HEK293T (cell line): ENCODE results near the gene MRFAP1.
"Not testable (repeated sequence)": the region's sequence is repeated elsewhere in the genome, so short reads cannot be mapped to it uniquely, and the experiment has no call there.

Experiments used
- CTCF ChIA-PET: fragments of 350-600 bp; formaldehyde crosslinking; extraction: SDS; loops from one replicate; lab custom pipeline; 2021; ENCODE audit warnings: antibody characterized with exemption, inconsistent platforms; lab: Yijun Ruan, JAX
- POLR2A ChIA-PET: fragments of 350-600 bp; formaldehyde crosslinking; extraction: SDS; loops from one replicate; lab custom pipeline; 2020; ENCODE audit warnings: antibody characterized with exemption, inconsistent platforms; lab: Yijun Ruan, JAX
- DNase-seq: peaks from one replicate; pipeline ENCODE4 v3.0.0; 2012; ENCODE audit warnings: mixed read lengths; ENCODE audit errors: extremely low spot score
- ARNT ChIP-seq: fragments of 450-650 bp; IDR thresholded peaks from 2 replicates; pipeline ENCODE4 v1.6.1; 2017; ENCODE audit warnings: mild to moderate bottlenecking
- BHLHE40 ChIP-seq: fragments of 450-650 bp; IDR thresholded peaks from 2 replicates; pipeline ENCODE4 v1.6.1; 2016; ENCODE audit warnings: mild to moderate bottlenecking, moderate library complexity, borderline replicate concordance
- CTBP1 ChIP-seq: fragments of 450-650 bp; IDR thresholded peaks from 2 replicates; pipeline ENCODE4 v1.6.1; 2016; ENCODE audit warnings: borderline replicate concordance
- ELF4 ChIP-seq: fragments of 450-650 bp; IDR thresholded peaks from 2 replicates; pipeline ENCODE4 v1.6.1; 2017; ENCODE audit warnings: antibody characterized with exemption
- FOXA1 ChIP-seq: fragments of 450-650 bp; IDR thresholded peaks from 2 replicates; pipeline ENCODE4 v1.6.1; 2016; ENCODE audit warnings: mild to moderate bottlenecking
- FOXK2 ChIP-seq: fragments of 450-650 bp; IDR thresholded peaks from 2 replicates; pipeline ENCODE4 v1.6.1; 2016; ENCODE audit warnings: mild to moderate bottlenecking
- FOXM1 ChIP-seq: fragments of 450-650 bp; IDR thresholded peaks from 2 replicates; pipeline ENCODE4 v1.6.1; 2017; ENCODE audit warnings: mild to moderate bottlenecking, borderline replicate concordance
- HDGF ChIP-seq: fragments of 450-650 bp; IDR thresholded peaks from 2 replicates; pipeline ENCODE4 v1.6.1; 2017; ENCODE audit warnings: antibody characterized with exemption, borderline replicate concordance
- L3MBTL2 ChIP-seq: fragments of 450-650 bp; conservative IDR thresholded peaks from 2 replicates; pipeline ENCODE4 v1.6.1; 2016; ENCODE audit warnings: mild to moderate bottlenecking
- LEF1 ChIP-seq: fragments of 450-650 bp; IDR thresholded peaks from 2 replicates; pipeline ENCODE4 v1.6.1; 2017; ENCODE audit warnings: mild to moderate bottlenecking, borderline replicate concordance
- NFRKB ChIP-seq: fragments of 450-650 bp; IDR thresholded peaks from 2 replicates; pipeline ENCODE4 v1.6.1; 2016; ENCODE audit warnings: mild to moderate bottlenecking, moderate library complexity
- PKNOX1 ChIP-seq: fragments of 450-650 bp; IDR thresholded peaks from 2 replicates; pipeline ENCODE4 v1.6.1; 2016
- SP1 ChIP-seq: fragments of 450-650 bp; IDR thresholded peaks from 2 replicates; pipeline ENCODE4 v1.6.1; 2017
- SUZ12 ChIP-seq: fragments of 450-650 bp; IDR thresholded peaks from 2 replicates; pipeline ENCODE4 v1.6.1; 2016; ENCODE audit warnings: mild to moderate bottlenecking
- TARDBP ChIP-seq: fragments of 450-650 bp; IDR thresholded peaks from 2 replicates; pipeline ENCODE4 v1.6.1; 2016
- ZNF384 ChIP-seq: fragments of 450-650 bp; IDR thresholded peaks from 2 replicates; pipeline ENCODE4 v1.6.1; 2016

The MRFAP1 gene

DNA sequence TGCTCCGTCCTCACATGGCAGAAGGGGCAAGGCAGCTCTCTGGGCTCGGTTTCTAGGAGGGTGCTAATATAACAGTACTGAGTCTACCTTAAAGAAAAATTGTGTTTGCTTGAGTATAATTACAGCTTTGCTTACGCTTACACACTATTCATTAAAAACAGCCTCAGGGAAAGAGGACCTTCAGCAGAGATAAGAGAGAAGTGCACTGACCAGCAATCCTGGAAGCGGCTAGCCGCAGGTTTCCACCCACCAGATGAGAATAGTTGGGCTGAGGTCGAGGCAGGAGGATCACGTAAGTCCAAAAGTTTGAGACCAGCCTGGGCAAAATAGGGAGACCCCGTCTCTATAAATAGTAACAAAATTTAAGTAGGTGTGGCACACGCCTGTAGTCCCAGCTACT is 15.2 kb upstream of the MRFAP1 start:
- ChIA-PET POLR2A (interaction anchor here (1.3 to 2.1 kb wide), 3 partner anchors 8 to 48 kb away, joined by 3 to 10 read pairs (median 7); a partner anchor contains a TSS), CTCF (interaction anchor here (1.1 to 1.4 kb wide), 2 partner anchors 32 to 374 kb away, joined by 3 read pairs; no protein-coding TSS in a partner anchor)
- TF ChIP-seq ARNT (no peak), HDGF (no peak), PKNOX1 (no peak), FOXK2 (no peak), NFRKB (no peak), TARDBP (no peak), SP1 (no peak), L3MBTL2 (no peak), FOXM1 (no peak), ZNF384 (no peak), CTBP1 (no peak), BHLHE40 (no peak), ELF4 (no peak)
- no peak for DNase-seq

DNA sequence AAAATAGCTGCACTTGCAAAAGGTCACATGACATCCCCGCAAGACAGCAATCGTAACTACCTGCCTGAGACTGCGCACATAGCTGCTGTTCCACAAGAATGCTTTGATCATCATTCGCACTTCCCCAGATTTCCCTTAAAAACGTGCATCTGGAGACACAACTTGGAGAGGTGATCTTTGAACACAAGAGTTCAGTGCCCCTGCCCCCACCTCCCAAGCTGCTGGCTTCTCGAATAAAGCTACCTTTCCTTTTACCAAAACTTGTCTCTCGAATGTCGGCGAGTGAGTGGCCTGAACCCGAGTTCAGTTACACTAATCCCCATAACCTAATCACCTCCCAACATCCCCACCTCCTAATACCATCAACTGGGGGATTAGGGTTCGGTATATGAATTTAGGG is 14.4 kb upstream of the MRFAP1 start:
- DNase-seq = no peak
- TF ChIP-seq FOXK2 (no peak), BHLHE40 (no peak), L3MBTL2 (no peak), CTBP1 (no peak), ARNT (no peak), ELF4 (no peak), PKNOX1 (no peak)
- ChIA-PET POLR2A (interaction anchor here (0.9 to 1.8 kb wide), 3 partner anchors 14 to 51 kb away, joined by 3 to 10 read pairs (median 3); partner anchors contain the start of gene MAN2B2), CTCF (interaction anchor here (0.6 to 1.4 kb wide), 3 partner anchors 33 to 375 kb away, joined by 3 read pairs; no protein-coding TSS in a partner anchor)

DNA sequence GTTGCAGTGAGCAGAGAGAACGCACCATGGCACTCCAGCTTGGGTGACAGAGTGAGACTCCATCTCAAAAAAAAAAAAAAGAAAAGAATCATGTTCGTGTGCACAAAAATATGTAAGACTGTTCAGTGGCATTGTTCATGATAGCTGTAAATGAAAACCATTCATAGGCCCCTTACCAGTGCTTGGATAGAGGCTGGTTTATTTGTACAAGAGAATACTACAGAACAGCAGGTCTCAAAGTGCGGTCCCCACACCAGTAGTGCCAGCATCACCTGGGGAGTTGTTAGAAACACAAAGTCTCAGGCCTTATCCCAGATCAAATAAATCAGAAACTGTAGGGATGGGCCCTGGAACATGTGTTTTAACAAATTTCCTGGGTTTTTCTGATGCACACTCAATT is 12.7 kb upstream of the MRFAP1 start:
- ChIA-PET CTCF (no interaction called here), POLR2A (no interaction called here)
- DNase-seq = no peak
- TF ChIP-seq FOXA1 (no peak), SP1 (no peak), ELF4 (no peak), CTBP1 (no peak), FOXK2 (no peak), NFRKB (no peak), HDGF (no peak), L3MBTL2 (no peak), BHLHE40 (no peak)

GRCh38 chr4:6628484-6628883 is 12.0 kb upstream of the MRFAP1 start:
- POLR2A ChIA-PET, DNase-seq, CTCF ChIA-PET: not testable (repeated sequence)

DNA sequence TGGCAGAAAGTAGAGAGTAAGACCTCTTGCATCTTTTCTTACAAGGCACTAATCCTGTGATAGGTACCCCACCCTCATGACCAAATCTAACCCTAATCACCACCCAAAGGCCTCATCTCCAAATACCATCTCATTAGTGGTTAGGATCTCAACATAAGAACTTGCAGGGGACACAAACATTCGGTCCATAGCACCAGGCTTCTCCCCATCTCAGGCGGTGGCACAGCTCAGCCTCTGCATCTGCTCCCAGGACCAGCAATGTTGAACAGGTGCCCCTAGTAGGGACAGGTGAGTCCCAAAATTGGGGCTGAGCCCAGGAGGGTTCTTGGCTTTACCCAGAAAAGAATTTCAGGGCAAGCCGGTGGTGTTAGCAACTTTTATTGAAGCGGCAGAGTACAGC is 8.4 kb upstream of the MRFAP1 start:
- POLR2A ChIA-PET = interaction anchor here (2.1 kb wide), 1 partner anchor 8 kb away, joined by 15 read pairs; the partner anchor contains the start of gene MRFAP1
- CTCF ChIA-PET = no interaction called here
- TF ChIP-seq L3MBTL2 (no peak), SP1 (no peak), CTBP1 (no peak), ZNF384 (no peak)
- DNase-seq = no peak

DNA sequence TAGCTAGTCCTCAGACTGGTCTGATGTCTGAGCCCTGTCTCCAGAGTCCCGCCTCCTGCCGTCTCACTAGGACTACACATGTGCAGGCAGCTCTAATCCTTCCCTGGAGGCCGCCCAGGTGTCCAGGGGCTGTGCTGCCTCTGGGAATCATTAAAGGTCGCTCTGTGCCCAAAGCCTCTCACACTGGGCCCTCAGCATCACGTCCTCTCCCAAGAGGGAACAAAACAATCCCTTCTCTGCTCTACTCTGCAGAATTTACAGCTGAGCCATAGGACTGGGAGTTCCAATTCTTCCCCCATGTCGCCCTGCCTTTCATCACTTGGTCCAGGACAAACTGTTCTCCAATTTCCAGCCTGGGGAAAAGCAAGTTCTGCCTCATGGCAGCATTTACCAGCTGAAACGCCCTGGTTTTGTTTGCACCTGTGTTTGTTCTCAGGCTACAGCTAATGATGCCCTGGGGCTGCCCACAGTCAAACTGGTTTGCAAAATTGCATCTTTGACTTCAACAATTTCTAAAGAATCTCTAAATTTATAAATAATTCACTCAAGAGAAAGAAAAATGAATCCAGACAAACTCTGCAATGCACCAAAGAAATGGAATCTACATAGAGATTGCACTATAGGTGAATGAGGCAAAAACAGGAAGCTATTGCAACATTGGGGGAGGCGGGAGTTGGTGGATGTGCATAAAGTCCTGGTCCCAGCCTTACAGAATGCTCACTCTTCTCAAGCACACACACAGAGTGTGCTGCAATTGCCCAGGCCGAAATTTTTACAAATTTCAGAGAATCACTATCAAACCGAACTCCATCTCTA is 7.2 kb upstream of the MRFAP1 start:
- ChIA-PET POLR2A (interaction anchor here (0.6 to 2.3 kb wide), 11 partner anchors 9 to 77 kb away, joined by 3 to 17 read pairs (median 4); partner anchors contain the start of genes MAN2B2 and MRFAP1L1), CTCF (interaction anchor here (1.5 kb wide), 1 partner anchor 85 kb away, joined by 3 read pairs; no protein-coding TSS in a partner anchor)
- TF ChIP-seq FOXM1 = no peak
- no peak for TF ChIP-seq HDGF
- no peak for TF ChIP-seq NFRKB
- no peak for TF ChIP-seq TARDBP
- no peak for TF ChIP-seq BHLHE40
- TF ChIP-seq ZNF384 = no peak
- no peak for TF ChIP-seq ARNT
- no peak for TF ChIP-seq SUZ12
- TF ChIP-seq LEF1 = no peak
- DNase-seq = no peak

DNA sequence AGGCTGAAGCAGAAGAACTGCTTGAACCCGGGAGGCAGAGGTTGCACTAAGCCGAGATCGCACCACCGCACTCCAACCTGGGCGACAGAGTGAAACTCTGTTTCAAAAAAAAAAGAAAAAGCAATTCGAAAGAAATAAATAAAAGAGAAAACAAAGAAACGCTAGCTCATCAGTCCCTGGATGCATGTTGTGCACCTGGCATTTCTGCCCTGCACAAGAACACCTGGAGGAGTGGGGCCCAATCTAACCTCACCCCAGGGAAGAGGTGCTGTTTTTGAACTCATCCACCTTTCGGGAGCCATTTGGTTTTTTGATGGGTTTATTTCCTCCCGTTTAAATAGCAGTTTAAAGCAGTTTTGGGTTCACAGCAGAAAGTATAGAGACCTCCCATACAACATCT is 5.7 kb upstream of the MRFAP1 start:
- TF ChIP-seq FOXK2 (no peak), PKNOX1 (no peak), LEF1 (no peak), TARDBP (no peak), L3MBTL2 (no peak), FOXA1 (no peak)
- POLR2A ChIA-PET = interaction anchor here (0.8 to 2.3 kb wide), 3 partner anchors 12 to 72 kb away, joined by 3 to 17 read pairs (median 4); a partner anchor contains a TSS
- DNase-seq = no peak
- CTCF ChIA-PET = interaction anchor here (1.5 kb wide), 1 partner anchor 86 kb away, joined by 3 read pairs; no protein-coding TSS in a partner anchor
